HK-2 (cell line): ENCODE data around the gene STARD5.
A peak's percentile ranks its signal among the peaks of the same experiment; 100 is the strongest.

Experiments used
- DNase-seq: peaks from one replicate; pipeline ENCODE4 v3.0.0-alpha.2; 2018; ENCODE audit not compliant: unreplicated experiment

Gene STARD5

DNA sequence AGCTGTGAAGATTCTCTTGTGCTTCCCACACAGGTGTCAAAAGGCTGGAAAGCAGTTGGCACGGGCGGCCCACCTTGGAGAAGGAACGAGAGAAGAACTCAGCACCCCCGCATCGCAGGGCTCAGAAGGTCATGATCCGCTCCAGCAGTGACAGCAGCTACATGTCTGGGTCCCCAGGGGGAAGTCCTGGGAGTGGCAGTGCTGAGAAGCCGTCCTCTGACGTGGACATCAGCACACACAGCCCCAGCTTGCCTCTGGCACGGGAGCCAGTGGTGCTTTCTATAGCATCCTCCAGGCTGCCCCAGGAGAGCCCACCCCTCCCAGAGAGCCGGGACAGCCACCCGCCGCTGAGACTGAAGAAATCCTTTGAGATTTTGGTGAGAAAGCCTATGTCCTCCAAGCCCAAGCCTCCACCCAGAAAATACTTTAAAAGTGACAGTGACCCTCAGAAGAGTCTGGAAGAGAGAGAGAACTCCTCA, 31.4 kb downstream of the STARD5 start:
- no peak for DNase-seq

DNA sequence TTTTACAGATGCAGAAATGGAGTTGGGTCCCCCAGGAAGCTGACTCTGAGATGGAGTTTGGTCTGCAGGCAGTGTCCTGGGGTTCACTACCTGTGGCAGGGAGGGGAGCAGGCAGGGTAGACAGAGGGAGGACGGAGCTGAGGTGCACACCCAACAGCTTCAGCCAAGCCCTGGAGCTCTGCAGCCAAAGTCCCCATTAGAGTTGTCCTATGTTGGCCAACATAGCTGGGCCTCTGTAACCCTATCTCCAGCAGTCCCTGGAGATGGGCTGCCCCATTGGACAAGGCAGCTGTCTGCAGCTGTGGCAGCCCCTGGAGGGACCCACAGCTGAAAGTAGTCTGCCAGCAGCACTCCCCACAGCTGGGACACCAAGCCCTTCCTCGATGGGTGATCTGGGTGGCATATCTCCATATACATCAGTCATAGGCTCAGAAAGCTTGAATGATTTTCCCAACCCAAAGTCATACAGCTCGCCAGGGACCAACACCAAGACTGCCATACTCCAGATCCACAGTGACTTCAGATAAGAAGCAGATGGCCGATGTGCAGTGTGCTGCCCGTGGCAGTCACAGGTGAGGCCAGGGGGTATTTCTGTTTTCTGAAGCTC, 31.9 kb downstream of the STARD5 start:
- no peak for DNase-seq

DNA sequence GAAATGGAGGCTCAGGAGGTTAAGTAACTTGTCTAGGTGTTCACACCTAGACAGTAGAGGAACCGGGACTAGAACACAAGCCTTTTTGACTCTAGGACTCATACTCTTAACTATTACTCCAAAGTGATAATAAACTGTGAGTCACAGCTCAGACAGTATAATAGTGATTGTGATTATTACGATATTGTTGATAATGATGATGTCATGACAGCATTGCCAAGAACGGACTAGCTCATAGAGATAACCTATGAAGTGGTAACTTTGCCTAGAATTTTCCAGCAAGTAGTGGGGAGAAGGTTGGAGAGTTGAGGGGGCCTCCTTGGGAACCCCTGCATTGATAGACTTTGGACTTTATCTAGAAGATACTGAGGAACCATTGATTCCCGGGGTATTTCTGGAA, 34.0 kb downstream of the STARD5 start:
- DNase-seq, result no peak

DNA sequence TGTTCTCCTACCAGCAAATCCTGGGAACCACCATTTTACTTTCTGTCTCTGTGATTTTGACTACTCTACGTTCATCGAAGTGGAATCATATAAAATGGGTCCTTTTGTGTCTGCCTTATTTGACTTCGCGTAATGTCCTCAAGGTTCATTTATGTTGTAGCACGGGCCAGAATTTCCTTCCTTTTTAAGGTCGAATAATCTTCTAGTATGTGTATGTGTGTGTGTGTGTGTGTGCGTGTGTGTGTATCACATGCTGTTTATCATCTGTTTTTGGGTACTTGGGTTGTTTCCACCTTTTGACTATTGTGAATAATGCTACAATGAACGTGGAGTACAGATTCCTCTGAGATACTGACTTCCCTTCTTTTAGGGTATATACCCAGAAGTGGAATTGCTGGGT, 35.3 kb downstream of the STARD5 start:
- no peak for DNase-seq

DNA sequence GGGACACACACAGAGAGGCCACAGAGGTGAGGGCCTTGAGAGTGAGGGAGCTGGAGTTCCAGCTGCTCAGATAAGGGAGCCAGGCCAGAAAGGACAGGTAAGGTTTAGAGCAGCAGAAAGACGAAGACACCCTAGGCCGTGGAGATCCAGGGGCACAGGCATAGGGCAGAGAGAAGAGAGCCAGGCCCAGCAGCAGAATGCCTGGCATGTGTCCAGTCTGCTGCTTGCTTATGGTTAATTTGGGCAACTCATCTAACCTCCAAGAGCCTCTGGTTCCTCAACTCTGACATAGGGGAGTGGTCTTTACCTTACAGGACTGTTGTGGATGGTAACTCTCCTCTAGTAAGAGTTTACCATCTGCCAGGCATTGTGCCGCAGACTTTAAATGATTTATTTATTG, 35.9 kb downstream of the STARD5 start:
- no peak for DNase-seq

DNA sequence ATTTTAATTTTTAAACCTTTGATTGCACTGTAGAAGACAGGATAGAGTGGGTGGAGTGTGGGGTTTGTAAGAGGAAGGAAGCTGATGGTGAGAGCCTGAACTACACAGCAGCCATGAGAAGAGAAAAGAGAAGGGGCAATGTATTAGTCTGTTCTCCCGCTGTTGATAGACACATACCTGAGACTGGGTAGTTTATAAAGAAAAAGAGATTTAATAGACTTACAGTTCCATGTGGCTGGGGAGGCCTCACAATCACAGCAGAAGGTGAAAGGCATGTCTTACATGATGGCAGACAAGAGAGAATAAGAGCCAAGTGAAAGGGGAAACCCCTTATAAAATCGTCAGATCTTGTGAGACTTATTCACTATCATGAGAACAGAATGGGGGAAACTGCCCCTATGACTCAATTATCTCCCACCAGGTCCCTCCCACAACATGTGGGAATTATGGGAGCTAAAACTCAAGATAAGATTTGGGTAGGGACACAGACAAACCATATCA, 37.3 kb downstream of the STARD5 start:
- DNase-seq, result no peak

DNA sequence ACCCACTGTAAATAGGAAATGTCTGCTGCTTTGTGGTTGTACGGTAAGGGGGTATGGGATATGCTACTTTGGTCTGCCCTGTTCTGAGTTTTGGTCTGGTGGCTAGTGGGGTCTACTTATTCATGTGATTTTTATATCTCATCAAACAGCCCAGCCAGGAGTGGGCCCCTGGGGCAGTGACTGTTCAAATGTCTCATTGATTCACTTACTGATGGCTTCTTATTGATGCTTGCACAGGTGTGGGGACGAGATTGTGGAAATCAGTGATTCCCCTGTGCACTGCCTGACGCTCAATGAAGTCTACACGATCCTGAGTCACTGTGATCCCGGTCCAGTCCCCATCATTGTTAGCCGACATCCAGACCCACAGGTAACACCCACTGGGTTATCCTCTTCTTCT, 38.5 kb downstream of the STARD5 start:
- DNase-seq, result no peak

DNA sequence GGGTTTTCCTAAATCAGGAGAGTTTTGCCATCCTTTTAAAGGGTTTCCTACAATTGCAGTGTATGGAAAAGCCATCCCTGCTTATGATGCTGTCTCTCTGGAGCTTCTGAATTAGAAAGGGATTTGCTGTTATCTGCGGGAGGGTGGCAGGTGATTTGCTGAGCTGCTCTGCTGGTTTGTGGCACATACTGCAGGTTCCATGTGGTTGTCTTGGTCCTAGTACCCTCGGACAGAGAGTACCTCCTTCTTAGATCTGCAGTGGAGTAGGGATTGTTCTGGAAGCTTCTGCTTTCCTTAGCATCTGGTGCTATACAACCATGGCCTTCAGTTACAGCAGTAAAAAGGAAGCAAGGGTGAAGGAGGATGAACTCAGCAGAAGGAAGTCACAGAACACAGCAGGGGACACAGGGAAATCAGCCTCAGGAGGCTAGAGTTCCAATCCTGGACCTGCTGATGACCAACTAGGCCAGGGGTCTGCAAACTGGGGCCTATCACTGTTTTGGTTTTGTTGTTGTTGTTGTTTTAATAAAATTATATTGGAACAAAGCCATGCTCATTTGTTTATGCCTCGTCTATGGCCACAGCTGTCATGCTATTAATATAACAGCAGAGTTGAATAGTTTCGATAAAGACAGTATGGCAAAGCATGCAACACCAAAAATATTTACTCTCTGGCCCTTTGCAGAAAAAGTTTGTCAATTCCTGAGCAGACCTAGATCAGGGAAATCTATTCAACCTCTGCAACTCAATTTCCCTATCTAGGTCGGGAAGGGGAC, 39.5 kb downstream of the STARD5 start:
- no peak for DNase-seq

DNA sequence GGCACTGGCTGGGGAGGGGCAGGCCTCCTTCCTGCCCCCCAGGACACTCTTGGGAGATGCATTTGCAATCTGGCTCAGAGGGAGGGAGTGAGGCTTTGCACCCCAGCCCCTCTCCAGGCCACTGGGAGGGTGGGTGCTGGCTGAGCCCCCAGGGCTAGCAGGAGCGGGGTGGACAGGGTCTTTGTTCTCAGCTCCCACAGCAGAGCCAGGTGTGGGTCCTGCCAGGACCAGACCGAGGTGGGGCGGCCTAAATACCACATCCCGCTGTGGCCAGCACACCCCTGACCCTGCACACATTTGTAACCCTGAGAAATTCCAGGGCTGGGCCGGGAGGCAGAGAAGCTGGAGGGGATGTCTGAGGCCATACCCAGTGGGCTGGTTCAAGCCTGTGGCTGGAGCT, 41.0 kb downstream of the STARD5 start:
- no peak for DNase-seq

DNA sequence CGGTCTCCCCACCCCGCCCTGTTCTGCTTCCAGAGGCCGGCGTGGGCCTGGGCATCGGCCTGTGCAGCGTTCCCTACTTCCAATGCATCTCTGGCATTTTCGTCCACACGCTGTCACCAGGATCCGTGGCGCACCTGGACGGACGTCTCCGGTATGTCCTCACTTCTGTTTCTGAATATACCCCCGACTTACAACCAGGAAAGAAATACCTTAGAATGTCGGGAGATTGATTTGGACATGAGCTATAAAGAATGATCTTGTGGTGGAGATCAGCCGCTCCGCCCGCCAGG, 41.4 kb downstream of the STARD5 start:
- no peak for DNase-seq

DNA sequence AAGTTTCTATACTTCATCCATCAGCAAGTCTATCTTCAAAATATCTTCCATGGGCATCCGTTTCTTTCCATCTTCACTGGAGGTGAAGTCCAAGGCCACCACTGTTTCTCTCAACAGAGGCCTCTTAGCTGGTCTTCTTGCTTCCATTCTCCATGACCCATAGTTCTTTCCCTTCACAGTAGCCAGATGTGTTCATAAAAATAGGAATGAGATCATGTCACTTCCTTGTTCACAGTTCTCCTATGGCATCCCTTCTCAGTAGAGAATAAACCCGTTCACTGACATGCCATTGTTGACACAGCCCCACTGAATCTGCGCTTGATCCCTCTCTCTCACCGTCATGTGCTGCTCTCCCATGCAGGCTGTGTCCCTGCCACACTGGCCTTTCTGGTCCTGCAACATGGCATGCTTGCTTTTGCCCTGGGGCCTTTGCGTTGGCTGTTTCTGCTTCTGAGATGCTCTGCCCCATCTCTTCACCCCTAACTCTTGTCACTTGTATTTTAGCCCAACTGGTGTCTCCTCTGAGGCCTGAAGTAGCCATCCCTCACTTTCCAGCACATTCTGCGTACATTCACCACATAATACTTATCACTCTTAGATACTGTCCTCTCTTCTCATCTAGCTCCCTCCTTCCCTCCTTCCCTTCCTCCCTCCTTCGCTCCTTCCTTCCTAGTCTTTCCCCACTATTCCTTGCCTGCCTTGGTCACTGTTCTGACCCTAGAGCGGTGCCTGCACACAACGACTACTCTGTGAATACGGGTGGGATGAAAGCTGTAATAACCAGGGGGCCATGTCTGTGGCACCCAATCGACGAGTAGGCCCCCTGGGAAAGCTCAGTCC, 42.0 kb downstream of the STARD5 start:
- DNase-seq, result no peak

DNA sequence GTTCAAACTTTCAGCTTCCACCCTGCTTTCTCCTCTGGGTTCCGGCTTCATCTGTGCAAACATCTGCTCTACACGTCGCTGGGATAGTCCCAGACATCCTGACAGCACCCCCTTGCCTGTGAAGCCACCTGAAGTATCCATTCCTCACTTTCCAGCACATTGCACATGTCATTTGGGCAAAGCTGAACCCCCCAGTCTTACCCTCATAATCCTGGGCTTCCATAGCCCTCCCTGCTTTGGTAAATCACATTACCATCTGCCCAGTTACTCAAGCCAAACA, 42.5 kb downstream of the STARD5 start:
- DNase-seq, result no peak

DNA sequence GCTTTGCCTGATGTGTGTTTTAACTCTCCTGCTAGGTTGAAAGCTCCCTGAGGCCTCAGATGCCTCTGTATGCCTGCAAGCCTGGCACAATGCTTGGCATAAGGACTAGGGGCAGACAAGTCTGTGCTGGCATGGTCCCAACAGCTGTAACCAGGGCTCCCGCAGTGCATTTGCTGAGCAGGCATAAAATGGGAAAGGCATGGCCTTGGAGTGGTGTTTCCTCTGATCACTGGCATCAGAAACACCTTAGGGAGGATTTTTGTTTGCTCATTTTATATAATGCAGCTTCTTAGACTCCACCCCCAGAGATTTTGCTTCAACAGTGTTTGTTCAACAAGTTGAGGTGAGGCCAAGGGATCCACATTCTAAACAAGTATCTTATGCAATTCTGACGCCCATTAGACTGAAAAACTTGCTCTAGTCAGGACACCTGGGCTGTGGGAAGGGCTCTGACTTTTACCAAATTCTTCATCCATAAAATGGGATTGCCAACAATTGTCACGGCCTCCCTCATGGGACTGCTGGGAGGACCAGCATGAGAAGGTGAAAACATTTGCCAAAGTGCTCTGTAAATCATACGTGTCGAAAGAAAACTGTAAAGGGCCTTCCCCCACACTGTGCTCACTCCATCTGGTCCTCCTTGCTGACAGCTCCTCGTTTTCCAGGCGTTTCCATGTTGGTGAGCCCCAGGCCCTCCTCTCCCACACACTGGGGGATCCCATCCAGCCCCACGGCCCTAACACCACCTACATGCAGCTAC, 43.1 kb downstream of the STARD5 start:
- DNase-seq, result no peak

DNA sequence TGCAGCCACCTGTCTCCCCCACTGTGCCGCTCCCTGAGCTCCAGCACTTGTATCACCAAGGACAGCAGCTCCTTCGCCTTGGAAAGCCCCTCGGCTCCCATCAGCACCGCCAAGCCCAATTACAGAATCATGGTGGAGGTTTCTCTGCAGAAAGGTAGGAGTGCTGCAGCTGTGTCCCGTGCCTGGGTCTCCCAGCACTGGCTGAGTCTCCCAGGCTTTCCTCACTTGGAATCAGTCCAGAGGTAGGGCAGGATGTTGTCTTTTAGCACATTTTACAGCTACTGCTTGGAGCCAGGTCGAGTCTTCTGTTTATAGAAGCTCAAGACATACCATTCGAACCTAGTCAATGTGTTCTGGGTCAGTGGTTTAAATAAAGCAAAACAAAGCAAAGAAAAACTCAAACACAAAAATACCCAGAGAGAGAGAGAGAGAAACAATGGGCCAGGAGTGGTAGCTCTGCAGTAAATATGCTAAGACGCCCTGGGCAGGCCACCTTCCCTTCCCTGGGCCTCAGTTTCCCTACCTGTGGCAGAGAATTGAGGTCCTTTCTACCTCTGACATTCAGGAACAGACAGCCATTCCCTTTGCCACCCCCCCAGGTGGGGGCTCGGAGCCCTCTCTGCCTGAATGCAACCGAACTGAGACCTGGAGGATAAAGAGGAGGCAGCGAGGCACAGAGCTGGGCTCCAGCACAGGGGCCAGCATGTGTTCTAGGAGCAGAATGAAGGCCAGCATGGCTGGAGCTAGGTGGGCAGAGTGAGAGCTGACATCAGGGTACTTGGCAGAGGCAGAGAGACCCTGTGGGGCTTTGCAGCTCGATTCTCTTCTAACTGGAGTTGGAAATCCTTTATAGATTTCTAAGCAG, 44.1 kb downstream of the STARD5 start:
- no peak for DNase-seq

DNA sequence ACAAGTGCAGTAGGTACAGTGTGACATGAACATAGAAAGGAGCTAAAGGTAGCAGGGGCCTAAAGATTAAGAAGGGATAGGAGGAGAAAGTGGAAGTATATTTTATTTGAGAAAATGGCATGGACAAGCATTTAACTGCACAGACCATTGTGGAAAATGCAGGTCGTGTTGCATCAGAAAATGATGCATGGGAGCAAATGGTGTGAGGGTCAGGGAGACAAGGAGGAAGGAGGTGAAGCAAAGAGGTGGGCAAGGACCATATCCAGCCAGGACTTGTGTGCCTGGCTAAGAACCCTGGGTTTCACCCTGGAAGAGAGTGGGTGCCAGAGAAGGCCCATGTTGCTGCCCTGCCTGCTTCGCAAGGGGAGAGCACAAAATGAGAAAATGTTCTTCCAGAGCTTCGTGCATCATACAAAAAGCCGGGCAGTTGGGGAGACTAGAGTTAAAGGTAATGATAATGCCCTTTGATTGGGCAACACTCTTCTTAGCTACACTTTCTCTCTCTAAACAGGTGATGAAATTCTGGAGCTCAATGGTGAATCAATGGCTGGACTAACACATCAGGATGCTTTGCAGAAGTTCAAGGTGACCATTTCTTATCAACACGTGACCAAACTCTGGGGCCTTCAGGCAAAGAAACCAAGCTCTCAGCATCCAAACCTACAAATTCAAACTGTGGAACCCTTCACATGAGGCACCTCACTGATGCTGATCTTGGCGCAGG, 45.5 kb downstream of the STARD5 start:
- DNase-seq, result no peak

DNA sequence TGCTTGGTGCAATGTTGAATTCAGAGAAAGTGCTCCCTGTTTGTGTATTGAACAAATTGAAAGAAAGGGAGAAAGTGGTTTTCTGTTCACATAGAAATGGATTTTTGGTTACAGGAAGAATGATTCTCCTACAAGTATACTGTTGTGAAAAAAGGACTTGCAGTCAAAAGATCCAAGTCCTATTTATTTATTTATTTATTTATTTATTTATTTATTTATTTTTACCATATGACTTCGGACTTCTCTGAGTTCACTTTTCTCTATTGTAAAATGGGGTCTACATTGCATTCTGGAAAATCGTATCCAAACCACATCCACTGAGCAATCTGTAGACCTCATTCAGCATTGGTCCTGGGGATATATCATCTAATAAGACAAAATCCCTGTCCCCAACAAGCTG, 46.1 kb downstream of the STARD5 start:
- no peak for DNase-seq

DNA sequence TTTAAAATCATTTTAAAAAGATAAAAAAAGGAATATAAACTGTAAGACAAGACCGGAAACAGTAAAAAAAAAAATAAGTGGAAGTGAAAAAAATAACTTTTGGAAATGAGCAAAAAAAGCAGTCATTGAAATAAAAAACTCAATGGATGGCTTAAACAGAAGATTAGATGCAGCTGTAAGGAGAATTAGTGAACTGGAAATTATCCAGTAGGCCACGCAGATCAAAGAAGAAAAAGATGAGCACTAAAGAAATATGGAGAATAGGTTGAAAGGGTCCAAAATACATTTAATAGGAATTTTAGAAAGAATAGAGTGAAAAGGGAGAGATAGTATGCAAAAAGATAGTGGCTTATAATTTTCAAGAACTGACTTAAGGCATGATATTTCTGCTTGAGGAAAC, 47.0 kb downstream of the STARD5 start:
- DNase-seq, result no peak

DNA sequence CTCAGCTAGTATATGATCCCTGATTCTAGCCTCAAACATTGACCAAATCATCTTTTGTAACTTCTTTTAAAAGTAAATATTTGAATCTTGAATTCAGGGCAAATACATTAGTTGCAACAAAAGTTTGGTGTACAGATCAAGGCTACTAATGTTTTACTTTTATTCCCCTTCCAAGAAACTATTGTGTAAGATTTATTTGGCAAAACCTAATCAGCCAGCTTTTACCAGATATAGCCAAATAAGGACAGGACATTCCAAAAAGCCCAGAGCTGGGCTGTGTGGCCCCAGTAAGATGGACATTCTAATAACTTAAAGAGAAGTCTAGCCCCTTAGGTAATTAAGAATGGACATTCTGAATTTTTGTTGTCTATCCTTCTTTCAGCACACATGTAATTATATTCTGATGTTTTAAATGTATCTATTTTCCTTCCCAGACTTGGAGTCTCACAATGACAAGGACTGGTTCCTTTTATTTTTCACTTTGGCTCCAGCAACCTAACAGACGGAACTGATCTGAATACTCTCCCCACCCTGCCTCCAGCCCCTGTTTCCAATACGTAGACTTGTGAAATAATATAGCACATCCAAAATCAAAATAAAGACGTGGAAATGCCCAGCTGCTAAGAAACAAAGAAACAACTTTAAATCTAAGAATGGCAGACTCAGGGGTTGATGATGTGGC, 48.1 kb downstream of the STARD5 start:
- no peak for DNase-seq

DNA sequence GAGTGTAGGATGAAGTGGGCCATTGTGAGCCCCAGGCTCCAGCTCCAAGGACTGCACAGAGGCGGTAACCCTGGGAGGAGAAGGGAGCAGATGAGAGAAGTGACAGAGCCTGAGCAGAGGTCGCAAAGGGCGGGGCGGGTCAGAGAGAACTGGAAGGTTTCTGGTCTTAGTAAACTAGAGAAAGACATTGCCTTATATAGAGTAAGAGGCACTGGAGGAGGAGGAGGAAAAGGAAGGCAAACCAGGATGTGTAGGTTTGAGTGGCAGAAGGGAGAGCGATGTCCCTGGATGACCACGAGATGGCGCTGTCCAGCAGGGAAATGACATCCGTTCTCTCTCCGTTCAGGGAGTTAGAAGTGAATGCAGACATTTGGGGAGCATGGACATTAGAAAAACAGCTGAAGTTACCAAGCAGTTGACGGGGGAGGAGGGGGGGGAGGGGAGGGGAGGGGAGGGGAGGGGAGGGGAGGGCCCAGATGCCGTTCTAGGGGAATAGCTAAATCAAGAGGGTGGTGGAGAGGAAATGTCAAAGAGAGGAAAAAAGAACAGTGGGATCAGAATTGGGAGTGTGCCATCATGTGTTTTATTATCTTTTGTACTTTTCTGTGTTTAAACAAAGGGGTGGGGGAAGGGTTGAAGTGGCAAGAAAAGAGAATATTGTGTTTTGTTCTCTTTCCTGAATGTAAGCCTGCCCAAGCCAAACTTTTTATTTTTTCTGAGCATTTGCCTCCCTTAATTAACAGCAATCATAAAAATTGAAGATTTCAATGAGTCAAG, 48.8 kb downstream of the STARD5 start:
- peak; percentile 59 for DNase-seq
